ENCODE data around the gene TMEM245.

DNA sequence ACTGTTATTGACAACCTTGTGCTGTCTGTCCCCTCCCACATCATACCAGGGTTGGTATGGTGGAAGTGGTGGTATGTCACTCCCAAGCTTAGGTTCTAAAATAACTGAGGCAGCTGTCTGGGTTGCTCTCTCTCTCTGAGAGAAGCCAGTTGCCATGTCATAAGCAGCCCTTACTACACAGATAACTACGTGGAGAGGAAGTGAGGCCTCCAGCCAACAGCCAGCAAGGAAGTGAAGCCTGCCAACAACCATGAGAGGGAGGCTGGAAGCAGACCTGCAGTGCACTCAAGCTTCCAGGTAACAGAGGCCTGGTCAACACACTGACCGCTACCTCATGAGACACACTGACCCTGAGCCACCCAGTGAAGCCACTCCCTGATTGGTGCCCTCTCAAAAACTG, 125.1 kb downstream of the TMEM245 start:
- TF ChIP-seq, protein P1, sequence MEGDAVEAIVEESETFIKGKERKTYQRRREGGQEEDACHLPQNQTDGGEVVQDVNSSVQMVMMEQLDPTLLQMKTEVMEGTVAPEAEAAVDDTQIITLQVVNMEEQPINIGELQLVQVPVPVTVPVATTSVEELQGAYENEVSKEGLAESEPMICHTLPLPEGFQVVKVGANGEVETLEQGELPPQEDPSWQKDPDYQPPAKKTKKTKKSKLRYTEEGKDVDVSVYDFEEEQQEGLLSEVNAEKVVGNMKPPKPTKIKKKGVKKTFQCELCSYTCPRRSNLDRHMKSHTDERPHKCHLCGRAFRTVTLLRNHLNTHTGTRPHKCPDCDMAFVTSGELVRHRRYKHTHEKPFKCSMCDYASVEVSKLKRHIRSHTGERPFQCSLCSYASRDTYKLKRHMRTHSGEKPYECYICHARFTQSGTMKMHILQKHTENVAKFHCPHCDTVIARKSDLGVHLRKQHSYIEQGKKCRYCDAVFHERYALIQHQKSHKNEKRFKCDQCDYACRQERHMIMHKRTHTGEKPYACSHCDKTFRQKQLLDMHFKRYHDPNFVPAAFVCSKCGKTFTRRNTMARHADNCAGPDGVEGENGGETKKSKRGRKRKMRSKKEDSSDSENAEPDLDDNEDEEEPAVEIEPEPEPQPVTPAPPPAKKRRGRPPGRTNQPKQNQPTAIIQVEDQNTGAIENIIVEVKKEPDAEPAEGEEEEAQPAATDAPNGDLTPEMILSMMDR (IDR thresholded peaks at IDR 0.05) = no peak
- no peak for TF ChIP-seq POLR2A (IDR thresholded peaks at IDR 0.05)
